ENCODE measurements around the gene DHCR24. TPM values are rescaled to one million over a fixed set of nuclear protein-coding genes. Genes with fewer than 3 reads are reported as not detected.
"Not testable (repeated sequence)": the region's sequence is repeated elsewhere in the genome, so short reads cannot be mapped to it uniquely, and the experiment has no call there.

DHCR24 gene
- total RNA-seq, 3 donors from 2014 or later: 101 to 271 (median 197) TPM

DNA sequence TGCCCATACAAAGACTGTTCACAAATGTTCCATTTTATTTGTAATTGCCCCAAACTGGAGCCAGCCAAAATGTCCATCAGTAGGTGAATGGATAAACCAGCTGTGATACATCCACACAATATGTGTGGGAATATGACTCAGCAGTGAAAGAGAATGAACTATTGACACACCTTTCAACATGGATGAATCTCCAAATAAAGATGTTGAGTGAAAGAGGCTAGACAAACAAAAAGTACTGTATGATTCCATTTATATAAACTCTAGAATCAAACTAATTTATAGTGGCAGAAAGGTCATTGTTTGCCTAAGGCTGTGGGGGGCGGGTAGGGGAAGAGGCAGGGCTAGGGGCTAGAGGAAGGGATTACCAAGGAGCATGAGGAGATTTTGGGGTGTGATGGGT lies 4.5 kb downstream of the DHCR24 start:
- Histone ChIP-seq H3K4me1 (ENCODE audit: low read depth) (peaks cover 6% of the 10 kb centered on the region), H3K36me3 (ENCODE audit: low read depth) (no peaks in the 10 kb centered on the region), H3K4me3 (no peak overlapping the region), H3K9me3 (no peaks in the 10 kb centered on the region)
- TF ChIP-seq, protein P1, sequence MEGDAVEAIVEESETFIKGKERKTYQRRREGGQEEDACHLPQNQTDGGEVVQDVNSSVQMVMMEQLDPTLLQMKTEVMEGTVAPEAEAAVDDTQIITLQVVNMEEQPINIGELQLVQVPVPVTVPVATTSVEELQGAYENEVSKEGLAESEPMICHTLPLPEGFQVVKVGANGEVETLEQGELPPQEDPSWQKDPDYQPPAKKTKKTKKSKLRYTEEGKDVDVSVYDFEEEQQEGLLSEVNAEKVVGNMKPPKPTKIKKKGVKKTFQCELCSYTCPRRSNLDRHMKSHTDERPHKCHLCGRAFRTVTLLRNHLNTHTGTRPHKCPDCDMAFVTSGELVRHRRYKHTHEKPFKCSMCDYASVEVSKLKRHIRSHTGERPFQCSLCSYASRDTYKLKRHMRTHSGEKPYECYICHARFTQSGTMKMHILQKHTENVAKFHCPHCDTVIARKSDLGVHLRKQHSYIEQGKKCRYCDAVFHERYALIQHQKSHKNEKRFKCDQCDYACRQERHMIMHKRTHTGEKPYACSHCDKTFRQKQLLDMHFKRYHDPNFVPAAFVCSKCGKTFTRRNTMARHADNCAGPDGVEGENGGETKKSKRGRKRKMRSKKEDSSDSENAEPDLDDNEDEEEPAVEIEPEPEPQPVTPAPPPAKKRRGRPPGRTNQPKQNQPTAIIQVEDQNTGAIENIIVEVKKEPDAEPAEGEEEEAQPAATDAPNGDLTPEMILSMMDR (IDR thresholded peaks at IDR 0.05): no peak
- DNase-seq: no peak
- intact Hi-C loops (cut with DNase I, micrococcal nuclease): no loop called here
- ATAC-seq: no peak

GRCh38 chr1:54881604-54882003 lies 5.4 kb downstream of the DHCR24 start:
- H3K4me1 ChIP-seq (ENCODE audit: low read depth); DNase-seq; H3K4me3 ChIP-seq: not testable (repeated sequence)

DNA sequence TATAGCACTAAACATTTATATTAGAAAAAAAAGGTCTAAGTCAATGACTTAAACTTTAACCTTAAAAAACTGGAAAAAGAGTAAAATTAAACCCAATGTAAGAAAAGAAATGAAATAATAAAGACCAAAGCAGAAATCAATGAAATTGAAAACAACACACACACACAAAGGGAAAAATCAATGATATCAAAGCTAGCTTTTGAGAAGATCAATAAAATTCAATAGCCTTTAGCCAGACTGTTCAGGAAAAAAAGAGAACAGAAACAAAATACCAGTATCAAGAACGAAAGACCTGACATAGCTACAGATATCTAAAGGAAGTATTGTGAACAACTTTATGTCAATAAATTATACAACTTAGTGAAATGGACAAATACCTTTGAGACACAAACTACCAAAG lies 7.1 kb downstream of the DHCR24 start:
- intact Hi-C loops (cut with DNase I, micrococcal nuclease): no loop called here
- ATAC-seq (no peak), DNase-seq (no peak)
- TF ChIP-seq, protein P1 (IDR thresholded peaks at IDR 0.05): no peak
- H3K9me3 ChIP-seq: no peaks in the 10 kb centered on the region
- no peaks in the 10 kb centered on the region for H3K36me3 ChIP-seq (ENCODE audit: low read depth)
- H3K4me3 ChIP-seq: no peak overlapping the region
- no peaks in the 10 kb centered on the region for H3K4me1 ChIP-seq (ENCODE audit: low read depth)

More at GRCh38 chr1:54881604-54882003, 5.4 kb downstream of the DHCR24 start:
- ATAC-seq; intact Hi-C loops (cut with DNase I, micrococcal nuclease); H3K9me3 ChIP-seq; H3K36me3 ChIP-seq (ENCODE audit: low read depth): not testable (repeated sequence)

DNA sequence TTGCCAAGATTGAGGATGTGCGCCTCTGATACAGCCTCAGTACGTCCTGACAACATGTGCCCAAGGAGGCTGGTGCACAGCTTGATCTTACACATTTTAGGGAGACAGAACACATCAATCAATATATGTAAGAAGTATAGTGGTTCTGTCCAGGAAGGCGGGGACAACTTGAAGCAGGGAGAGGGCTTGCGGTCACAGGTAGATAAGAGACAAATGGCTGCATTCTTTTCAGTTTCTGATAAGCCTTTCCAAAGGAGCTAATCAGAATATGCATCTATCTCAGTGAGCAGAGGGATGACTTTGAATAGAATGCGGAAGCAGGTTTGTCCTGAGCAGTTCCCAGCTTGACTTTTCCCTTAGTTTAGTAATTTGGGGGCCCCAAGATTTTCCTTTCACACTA lies 10.2 kb downstream of the DHCR24 start:
- H3K4me1 ChIP-seq (ENCODE audit: low read depth): no peaks in the 10 kb centered on the region
- ATAC-seq: no peak
- TF ChIP-seq, protein P1 (IDR thresholded peaks at IDR 0.05): no peak
- H3K36me3 ChIP-seq (ENCODE audit: low read depth): no peaks in the 10 kb centered on the region
- intact Hi-C loops (cut with DNase I, micrococcal nuclease): no loop called here
- no peak for DNase-seq
- H3K9me3 ChIP-seq: no peaks in the 10 kb centered on the region
- H3K4me3 ChIP-seq: no peak overlapping the region

GRCh38 chr1:54875000-54875399 lies 12.0 kb downstream of the DHCR24 start:
- Histone ChIP-seq H3K9me3 (no peaks in the 10 kb centered on the region), H3K36me3 (ENCODE audit: low read depth) (no peaks in the 10 kb centered on the region), H3K4me3 (no peak overlapping the region), H3K4me1 (ENCODE audit: low read depth) (no peaks in the 10 kb centered on the region)
- ATAC-seq (no peak), DNase-seq (no peak)
- TF ChIP-seq, protein P1 (IDR thresholded peaks at IDR 0.05): no peak
- intact Hi-C loops (cut with DNase I, micrococcal nuclease): no loop called here

- DNase-seq: peak in 1 of 3 donors; percentile 46
- intact Hi-C loops (cut with DNase I, micrococcal nuclease): no loop called here
- no peak overlapping the region for H3K4me3 ChIP-seq
- no peaks in the 10 kb centered on the region for H3K9me3 ChIP-seq
- H3K36me3 ChIP-seq (ENCODE audit: low read depth): no peaks in the 10 kb centered on the region
- no peaks in the 10 kb centered on the region for H3K4me1 ChIP-seq (ENCODE audit: low read depth)
- peak; percentile 92 for ATAC-seq
- TF ChIP-seq, protein P1 (IDR thresholded peaks at IDR 0.05): no peak
Measured at GRCh38 chr1:54874079-54874830, 12.7 kb downstream of the DHCR24 start.
